Calu3 (cell line): ENCODE results near the gene MICALL1. TPM values are rescaled to one million over a fixed set of nuclear protein-coding genes. Genes with fewer than 3 reads are reported as not detected.

ENCODE experiments used
- BruUV-seq: library from RNA; stranded (reverse); fragments of 400-500 nt; replicated peaks from 2 replicates; lab custom pipeline; 2021; lab: Mats Ljungman, UMichigan
- CTCF ChIA-PET: fragments of 300-600 bp; sonication (Branson Sonifier 250); formaldehyde crosslinking; loops from one replicate; lab custom pipeline; 2022; ENCODE audit warnings: antibody characterized with exemption; lab: Charles Lee
- DNase-seq: peaks from one replicate; pipeline ENCODE4 v3.0.0; 2022
- H3K27ac Mint-ChIP-seq: one replicate; pipeline ENCODE4 v1.8.0; 2022; ENCODE audit warnings: mixed read lengths; ENCODE audit not compliant: unreplicated experiment
- H3K27me3 Mint-ChIP-seq: one replicate; pipeline ENCODE4 v1.8.0; 2022; ENCODE audit warnings: mixed read lengths; ENCODE audit not compliant: unreplicated experiment
- H3K36me3 Mint-ChIP-seq: one replicate; pipeline ENCODE4 v1.8.0; 2022; ENCODE audit warnings: mild to moderate bottlenecking, moderate library complexity, mixed read lengths; ENCODE audit not compliant: insufficient read depth, unreplicated experiment
- H3K4me1 Mint-ChIP-seq: one replicate; pipeline ENCODE4 v1.8.0; 2022; ENCODE audit warnings: mild to moderate bottlenecking, low read depth, mixed read lengths; ENCODE audit not compliant: unreplicated experiment
- H3K4me3 Mint-ChIP-seq: one replicate; pipeline ENCODE4 v1.8.0; 2022; ENCODE audit warnings: mild to moderate bottlenecking, low read depth, moderate library complexity, mixed read lengths; ENCODE audit not compliant: unreplicated experiment
- H3K9me3 Mint-ChIP-seq: one replicate; pipeline ENCODE4 v1.8.0; 2022; ENCODE audit warnings: low read depth, mixed read lengths; ENCODE audit not compliant: unreplicated experiment
- CTCF ChIP-seq: fragments of 200-600 bp; IDR thresholded peaks from one replicate; pipeline ENCODE4 v1.8.0; 2022; ENCODE audit warnings: antibody characterized with exemption; ENCODE audit not compliant: unreplicated experiment
- intact Hi-C: fragments of 100-400 bp; cut with micrococcal nuclease; formaldehyde crosslinking; loops from one replicate; pipeline ENCODE4 v1.10.0; 2022; ENCODE audit not compliant: unreplicated experiment
- total RNA-seq: library from RNA; stranded (reverse); gene quantifications from 2 replicates; pipeline ENCODE4 v1.2.3, GENCODE V29; 2022

Gene MICALL1
- total RNA-seq, 1 experiment from 2014 or later = 69.7 TPM

GRCh38 chr22:37913233-37913721, 7.2 kb downstream of the MICALL1 start:
- CTCF ChIA-PET = interaction anchor here (1.0 kb wide), 1 partner anchor 14 kb away, joined by 4 read pairs; no protein-coding TSS in a partner anchor
- no peak for TF ChIP-seq CTCF
- no peak overlapping the region for H3K27ac Mint-ChIP-seq
- H3K36me3 Mint-ChIP-seq = peaks cover 63% of the 10 kb centered on the region
- H3K4me3 Mint-ChIP-seq = no peak overlapping the region
- no TSS peak for BruUV-seq
- H3K4me1 Mint-ChIP-seq = no peaks in the 10 kb centered on the region
- no peak for DNase-seq
- intact Hi-C loops = no loop called here
- no peaks in the 10 kb centered on the region for H3K9me3 Mint-ChIP-seq
- H3K27me3 Mint-ChIP-seq = no peaks in the 10 kb centered on the region

DNA sequence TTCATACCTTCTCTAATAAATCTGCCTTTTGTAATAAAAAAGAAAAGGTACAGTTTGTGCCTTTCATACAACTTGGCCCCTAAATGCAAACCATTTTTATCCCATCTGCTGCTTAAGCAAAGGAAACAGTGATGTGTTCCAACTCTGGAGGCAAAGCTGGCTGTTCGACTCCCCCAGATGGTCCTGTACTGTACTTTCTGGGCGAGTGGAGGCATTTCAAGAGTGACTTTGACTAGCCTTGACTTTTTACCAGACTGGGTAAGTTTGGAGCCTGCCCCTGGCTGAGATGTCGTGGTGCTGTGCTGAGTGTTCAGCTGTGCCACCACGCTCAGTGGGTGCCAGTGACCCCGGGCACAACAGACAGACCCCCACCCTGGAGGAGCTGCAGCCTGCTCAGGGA, 10.2 kb downstream of the MICALL1 start:
- Mint-ChIP-seq H3K9me3 (no peaks in the 10 kb centered on the region), H3K27ac (no peak overlapping the region), H3K36me3 (peaks cover 81% of the 10 kb centered on the region), H3K4me3 (no peak overlapping the region), H3K4me1 (no peaks in the 10 kb centered on the region), H3K27me3 (no peaks in the 10 kb centered on the region)
- intact Hi-C loops = no loop called here
- TF ChIP-seq CTCF = no peak
- no peak for DNase-seq
- BruUV-seq = no TSS peak
- CTCF ChIA-PET = no interaction called here

DNA sequence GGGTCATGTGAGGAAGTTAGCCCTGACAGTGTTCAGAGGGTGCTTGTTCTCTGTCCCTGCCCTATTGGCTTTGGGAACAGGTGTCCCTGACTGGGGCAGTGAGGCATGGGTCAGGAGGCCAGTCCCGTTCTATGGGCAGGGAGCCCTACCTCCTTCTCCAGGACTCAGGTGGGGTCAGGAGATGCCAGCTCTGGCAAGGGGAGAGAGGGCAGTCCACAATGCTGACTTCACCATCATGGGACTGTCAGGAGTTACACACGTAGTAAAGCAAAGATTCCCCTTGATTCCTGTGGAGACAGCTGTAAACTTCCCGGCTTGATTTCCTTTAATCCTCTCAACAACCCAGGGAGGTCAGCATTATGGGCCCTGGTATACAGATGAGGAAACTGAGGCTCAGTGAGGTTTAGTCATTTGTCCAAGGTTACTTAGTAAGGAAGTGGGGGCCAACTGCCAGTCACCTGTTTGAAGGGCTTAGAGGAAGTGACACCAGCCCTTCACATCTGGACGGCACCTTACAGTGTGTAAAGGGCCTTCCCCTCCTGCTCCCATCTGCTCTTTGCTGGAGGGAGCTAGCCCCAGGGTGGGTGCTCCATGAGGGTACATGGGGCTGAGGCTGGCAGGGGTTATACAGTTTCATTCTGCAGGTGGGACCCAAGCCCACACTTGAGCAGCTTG, 11.9 kb downstream of the MICALL1 start:
- H3K4me1 Mint-ChIP-seq = no peaks in the 10 kb centered on the region
- DNase-seq = no peak
- intact Hi-C loops = no loop called here
- no peaks in the 10 kb centered on the region for H3K9me3 Mint-ChIP-seq
- CTCF ChIA-PET = no interaction called here
- no TSS peak for BruUV-seq
- no peaks in the 10 kb centered on the region for H3K27me3 Mint-ChIP-seq
- no peak overlapping the region for H3K27ac Mint-ChIP-seq
- peaks cover 86% of the 10 kb centered on the region for H3K36me3 Mint-ChIP-seq
- no peak overlapping the region for H3K4me3 Mint-ChIP-seq
- no peak for TF ChIP-seq CTCF

GRCh38 chr22:37918580-37919270, 12.6 kb downstream of the MICALL1 start:
- CTCF ChIA-PET = no interaction called here
- Mint-ChIP-seq H3K36me3 (peaks cover 83% of the 10 kb centered on the region), H3K4me3 (no peak overlapping the region), H3K4me1 (no peaks in the 10 kb centered on the region), H3K27me3 (no peaks in the 10 kb centered on the region), H3K9me3 (no peaks in the 10 kb centered on the region), H3K27ac (no peak overlapping the region)
- no peak for TF ChIP-seq CTCF
- intact Hi-C loops = no loop called here
- no peak for DNase-seq
- BruUV-seq = no TSS peak
